HuH-7 (cell line): ENCODE measurements around the gene CAPN2.
"Not testable (repeated sequence)": the region's sequence is repeated elsewhere in the genome, so short reads cannot be mapped to it uniquely, and the experiment has no call there.

Source experiments
- DNase-seq: peaks from one replicate; pipeline ENCODE4 v3.0.0; 2011; ENCODE audit warnings: low spot score

CAPN2 gene

DNA sequence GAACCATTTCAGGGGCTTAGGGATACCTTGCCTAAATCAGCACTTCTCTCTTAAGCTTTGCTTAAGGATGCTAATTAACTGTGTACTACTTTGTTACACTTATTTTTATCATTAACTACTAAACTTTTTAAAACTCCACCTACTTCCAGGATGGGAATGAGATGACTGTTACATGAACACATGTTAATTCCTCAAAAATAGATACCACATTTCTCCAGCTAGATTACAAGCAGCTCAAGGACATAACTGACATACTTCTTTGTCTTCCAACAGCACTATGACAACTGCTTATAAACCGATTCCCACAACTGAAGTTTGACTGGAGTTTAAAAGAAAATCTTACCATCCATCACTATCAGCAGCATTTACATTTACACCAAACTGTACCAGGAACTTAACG lies 79.7 kb downstream of the CAPN2 start:
- no peak for DNase-seq

DNA sequence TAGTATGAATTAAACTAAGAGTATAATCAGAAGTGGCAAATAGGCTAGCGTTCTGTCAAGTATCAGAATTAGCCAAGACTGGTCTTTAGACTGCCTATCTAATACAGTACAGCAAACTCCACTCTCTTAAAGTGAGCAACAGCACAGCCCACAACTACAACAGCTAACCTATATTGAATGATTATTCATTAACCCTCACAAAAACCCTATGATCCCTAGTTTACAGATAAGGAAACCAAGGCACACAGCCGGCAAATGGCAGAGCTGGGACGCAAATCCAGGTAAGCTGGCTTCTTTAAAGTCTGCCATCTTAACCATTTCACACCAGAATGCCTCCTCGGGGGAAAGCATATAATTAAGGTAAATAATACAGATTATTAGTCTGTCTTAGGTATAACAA lies 81.4 kb downstream of the CAPN2 start:
- no peak for DNase-seq

DNA sequence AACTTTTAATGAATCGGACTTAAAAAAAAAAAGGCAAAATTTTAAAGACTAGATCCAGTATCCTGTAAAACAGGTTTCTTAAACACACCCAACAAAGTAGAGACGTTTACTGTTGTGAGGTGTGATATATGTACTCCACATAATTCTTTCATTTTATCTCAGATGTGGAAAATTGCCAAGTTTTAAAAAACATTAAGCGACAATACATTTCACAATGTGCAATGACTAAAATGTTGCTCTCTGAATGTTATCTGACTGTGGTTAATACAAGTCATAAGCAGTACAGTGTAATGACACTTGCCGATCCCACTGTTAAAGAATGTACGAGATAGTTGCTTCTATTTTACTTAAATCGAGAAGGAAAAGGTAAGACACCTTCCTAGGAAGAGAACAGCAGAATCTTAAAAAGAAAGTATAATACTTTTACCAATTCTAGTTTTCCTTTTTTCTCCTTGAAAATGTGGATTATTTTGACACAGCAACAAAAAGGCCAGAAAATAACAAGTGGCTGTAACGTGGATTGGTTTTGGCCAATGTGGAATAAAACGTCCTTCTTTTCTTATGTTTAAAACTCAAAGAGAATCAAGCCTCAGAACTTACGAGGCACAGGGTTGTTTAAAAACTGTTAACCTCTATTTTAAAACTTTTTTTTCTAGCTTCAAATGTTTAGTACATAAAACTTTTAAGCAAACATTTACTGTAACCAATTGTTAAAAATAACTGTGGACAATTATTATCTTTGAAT lies 82.0 kb downstream of the CAPN2 start:
- no peak for DNase-seq

DNA sequence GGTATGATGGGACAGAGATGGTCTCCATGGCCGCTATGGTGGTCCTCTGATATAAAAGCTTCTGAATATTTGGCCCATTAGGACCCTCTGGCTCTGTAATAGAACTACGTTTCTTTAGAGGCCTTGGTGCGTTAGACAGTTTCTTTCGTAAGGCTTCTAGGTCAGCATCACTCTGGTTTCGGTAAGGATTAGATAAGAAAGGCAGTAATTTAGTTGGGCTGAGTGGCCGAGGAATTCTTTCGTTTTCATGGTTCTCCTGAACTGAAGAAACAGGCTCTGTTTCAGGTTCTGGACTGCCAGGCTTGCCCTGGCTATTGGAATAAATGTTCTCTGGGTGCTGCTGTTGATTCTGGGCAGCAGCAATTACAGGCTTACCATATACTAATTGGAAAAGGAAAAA lies 83.9 kb downstream of the CAPN2 start:
- DNase-seq, result no peak

DNA sequence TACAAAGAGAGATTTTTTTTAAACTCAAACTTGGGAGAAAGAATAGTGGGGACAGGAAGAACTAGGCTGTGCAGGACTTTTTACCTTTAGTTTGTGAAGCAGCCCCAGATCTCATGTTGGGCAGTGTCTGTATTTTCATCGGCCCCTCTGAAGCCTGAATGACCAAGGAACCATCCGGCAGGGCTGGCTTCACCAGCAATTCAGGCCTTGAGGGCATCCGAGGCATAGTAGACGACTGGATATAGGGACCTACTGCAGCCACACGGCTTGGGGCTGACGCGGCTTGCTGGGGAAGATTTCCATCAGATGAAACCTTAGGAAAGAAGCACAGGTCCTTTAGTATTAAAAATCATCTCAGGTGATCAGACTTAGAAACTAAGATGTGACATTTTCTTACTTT lies 89.7 kb downstream of the CAPN2 start:
- DNase-seq, result no peak

DNA sequence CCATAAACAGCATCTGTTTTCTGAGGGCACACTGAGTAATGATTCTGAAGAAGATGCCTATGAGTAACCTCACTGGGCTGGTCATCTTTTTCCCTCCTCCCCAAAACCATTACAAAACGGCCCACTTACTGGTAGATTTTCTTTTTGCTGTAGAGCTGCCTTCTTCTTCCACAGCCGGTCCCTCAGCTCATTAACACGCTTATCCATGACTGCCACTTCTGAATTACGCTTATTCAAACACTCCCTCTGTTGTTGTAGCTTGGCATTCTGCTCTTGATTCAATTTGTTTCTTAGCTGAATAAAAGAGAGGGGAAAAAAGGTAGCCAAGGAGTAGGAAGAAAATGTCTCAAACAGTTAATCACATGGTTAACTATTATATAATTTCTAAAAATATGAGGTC lies 90.3 kb downstream of the CAPN2 start:
- no peak for DNase-seq

DNA sequence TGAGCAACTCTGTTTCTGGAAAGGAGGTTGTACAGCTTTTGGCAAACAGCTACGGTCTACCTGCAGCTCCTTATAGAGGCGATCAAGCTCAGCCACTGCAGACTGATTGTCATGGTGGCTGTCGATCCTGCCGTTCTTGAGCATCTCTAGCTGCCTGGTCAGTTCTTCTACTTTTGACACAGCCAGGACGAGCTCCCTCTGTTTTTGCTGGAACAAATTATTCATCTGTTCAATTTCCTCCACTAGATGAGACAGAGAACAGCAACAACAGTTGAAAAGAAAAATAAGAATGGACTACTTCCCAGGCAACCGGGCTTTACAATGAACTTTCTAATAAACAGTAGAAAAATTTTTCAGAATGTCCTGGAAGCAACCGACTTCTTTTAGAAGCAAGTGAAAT lies 90.9 kb downstream of the CAPN2 start:
- DNase-seq, result no peak

DNA sequence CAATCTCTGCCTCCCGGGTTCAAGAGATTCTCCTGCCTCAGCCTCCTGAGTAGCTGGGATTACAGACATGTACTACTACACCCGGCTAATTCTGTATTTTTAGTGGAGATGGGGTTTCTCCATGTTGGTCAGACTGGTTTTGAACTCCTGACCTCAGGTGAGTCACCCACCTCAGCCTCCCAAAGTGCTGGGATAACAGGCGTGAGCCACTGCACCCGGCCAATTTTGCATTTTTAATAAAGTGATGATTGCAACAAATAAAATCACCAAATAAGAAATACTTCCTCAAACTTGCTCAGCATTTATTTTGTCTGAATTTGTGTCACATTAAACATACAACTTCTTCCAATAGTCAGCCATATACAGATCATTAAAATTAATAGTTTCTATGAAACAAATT lies 97.6 kb downstream of the CAPN2 start:
- not testable (repeated sequence) for DNase-seq

DNA sequence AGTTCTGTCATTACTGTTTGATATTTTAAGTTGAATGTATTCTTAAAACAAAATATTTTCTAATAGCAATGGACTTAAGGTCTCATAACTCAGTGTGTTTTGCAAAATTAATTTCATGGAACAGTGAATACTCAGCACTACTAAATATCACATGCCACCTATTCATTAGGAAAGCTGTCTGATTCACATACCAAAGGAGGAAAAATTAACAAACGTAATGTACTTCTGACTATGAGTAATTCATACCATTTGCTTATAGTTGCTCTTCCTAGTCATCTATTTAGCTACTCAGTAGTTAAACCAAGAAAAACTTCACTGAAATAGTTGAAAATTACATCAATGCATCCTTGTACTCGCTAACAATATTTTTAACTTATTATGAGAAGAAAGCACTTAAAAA lies 98.2 kb downstream of the CAPN2 start:
- DNase-seq, result no peak

DNA sequence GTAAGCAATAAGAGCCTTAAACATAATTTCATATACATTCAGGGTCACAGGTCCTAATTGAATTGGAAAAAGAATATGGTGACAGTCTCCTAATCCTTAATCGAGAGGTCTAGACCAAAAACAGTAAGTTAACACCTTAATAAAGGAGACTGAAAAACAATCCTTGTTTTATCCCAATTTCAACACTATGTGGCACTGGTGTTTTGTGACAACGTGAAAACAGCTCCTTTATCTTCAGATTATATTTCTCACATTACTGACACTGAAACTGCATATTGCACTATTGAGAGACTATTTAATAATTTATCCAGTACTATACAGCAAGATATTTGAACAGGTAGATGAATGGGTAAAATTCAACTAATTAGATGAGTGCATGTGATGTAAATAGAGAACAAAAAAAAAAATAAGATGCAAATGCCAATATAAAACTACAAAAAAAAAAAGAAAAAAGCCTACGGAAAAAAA lies 99.3 kb downstream of the CAPN2 start:
- DNase-seq, result no peak

DNA sequence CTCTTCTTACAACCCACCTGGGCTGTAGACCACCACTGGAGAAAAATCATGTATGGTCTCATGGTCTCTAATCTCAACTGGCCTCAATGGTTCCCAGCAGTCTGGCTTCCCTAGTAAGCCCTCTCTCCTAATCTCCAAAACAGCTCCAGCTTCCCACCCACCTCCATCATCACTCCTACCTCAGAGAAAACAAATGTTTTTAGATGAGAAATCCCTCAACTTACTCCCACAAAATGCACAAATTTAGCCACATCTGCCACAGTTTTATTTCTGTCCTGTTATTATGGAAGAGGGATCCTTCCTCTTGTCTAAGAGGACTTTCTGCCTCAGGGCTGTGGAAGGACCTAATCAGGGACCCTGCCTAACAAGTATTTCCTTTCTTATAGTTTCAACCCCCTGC lies 101.3 kb downstream of the CAPN2 start:
- DNase-seq, result no peak

DNA sequence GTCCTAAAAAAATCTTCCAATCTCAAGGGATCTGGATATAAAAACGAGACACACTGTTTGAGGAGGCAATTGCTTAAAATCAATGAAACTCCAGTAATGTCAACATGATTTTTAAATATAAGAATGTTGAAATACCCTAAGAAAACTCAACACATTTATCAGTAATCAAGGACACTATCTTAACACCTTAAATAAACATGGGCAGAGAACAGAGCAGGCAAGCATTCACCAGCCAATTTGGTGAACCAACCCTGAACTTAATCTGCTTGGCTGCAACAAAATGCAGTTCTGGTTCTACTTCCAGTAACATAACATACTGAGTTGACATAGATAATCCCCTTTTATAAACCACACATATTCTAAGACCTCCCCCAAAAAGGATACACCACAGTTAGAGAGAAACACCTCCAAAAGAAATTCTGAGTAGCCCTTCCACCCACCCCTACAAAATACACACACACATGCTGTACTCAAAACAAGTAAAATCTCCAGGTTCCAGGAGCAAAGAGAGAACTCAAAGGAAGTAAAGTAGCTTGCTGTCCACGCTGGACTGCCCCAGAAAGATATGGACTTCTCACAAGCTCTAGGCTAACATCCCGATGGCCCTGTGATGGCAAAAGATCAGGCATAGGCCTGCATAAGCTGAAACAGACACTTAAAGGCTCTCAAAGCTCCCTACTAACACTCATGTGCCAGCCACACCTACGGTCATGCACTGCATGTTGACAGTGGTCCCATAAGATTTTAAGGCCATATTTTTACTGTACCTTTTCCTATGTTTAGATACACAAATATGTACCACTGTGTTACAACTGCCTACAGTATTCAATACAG lies 102.9 kb downstream of the CAPN2 start:
- no peak for DNase-seq

DNA sequence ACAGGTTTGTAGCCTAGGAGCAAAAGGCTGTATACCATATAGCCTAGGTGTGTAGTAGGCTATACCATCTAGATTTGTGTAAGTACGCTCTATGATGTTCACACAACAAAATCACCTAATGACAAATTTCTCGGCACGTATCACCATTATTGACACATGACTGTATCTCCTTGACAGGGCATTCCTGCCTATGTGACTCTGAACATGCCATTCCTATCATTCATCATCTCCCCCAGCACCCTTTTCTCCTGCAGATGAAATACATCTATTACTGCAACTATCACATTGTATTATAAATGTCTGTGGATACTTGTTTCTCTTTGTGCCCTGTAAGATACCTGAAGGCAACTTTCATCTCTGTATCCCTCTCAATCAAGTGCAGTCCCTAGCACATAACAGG lies 103.5 kb downstream of the CAPN2 start:
- no peak for DNase-seq

DNA sequence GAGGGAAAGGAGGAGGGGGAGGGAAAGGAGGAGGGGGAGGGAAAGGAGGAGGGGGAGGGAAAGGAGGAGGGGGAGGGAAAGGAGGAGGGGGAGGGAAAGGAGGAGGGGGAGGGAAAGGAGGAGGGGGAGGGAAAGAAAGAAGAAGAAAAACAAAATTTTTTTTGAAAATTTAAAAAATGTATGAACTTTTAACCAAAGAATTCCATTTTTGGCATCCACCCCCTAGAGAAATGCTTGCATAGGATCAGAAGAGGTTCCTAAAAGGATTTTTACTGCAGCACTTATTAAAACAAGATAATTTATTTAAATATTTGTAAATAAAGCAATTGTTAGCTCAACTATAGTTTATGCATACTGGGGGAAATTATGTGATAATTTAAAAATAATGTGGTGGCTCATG lies 104.9 kb downstream of the CAPN2 start:
- not testable (repeated sequence) for DNase-seq

DNA sequence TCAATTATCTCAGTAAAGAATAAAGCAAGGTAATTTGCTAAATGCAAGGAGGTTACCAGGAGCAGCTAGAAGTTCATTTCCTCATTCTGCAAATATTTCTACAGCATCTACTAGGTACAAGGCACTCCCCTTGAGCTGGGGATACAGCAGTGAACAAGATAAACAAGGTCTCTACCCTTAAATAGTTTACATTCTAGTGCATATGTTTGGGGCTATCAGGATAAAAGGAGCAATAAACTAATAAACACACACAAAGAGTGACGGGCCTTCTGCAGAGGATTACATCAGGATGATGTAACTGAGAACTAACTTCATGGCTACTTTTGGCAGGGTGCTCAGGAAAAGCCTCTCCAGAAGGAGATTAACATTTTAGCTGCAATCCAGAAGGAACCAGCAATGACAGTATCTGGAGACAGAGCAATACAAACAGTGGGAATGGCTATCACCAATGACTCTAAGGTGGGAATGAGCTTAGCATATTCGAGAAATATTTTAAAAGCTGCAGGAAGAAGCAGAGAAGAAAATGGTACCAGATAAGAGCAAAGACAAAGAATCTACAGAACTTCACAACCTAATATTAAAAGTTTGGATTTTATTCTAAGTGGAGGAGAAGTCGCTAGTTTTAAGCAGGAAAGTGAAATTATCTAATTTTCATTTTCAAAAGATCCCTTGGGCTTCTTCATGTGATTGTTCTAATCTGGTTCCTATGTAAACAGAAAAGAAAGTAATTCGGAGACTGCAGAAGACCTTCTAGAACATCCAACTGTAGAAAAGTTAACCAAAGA lies 107.6 kb downstream of the CAPN2 start:
- peak; percentile 44 for DNase-seq

DNA sequence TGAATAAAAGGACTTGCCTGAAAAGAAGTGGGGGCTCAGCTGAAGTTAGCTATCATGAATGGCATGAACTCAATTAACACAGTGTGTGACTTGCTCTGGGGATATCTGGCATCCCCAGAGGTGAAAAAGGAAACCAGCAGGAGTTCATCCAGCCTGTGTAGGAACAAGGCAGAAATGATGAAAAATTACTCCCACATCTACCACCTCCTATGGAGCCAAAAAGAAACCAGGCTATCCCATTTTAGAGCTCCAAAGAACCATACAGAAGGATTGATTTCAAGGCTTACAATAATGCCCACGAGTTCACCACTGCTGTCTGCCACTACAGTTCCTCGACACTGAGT lies 108.1 kb downstream of the CAPN2 start:
- no peak for DNase-seq

DNA sequence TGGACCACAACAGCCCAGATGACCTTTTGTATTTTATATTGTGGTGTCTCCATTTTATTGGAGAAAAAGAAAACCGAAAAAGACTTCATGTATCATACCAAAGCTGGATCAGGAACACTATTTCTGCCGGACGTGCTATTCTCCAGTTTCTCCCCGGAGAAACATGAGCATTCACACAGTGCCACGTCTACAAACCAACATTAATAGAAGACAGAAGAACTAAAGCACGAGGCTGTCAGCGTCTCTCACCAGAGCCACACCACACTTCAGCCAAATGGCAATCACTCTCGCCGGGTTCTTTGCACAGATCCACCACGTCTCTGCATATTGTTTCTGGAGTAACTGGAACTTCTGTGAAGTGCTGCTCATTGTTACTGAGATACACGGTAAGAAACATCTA lies 108.6 kb downstream of the CAPN2 start:
- DNase-seq, result no peak

DNA sequence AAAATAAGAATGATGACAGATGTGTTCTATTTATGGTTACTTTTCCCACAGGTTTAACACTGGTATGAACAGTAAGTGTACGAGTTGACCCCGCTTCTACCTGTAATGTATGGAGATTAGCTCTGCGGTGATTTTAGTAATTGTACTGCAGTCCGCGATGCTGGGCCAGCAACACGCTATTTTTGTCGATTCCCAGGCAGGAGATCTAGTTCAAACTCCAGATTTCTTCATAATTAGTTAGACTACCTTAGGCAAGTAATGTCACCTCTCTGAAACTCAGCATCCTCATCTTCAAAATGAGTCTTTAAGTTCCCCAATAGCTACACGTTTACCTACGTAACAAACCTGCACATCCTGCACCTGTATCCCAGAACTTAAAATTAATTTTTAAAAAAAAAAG lies 111.9 kb downstream of the CAPN2 start:
- DNase-seq, result no peak

DNA sequence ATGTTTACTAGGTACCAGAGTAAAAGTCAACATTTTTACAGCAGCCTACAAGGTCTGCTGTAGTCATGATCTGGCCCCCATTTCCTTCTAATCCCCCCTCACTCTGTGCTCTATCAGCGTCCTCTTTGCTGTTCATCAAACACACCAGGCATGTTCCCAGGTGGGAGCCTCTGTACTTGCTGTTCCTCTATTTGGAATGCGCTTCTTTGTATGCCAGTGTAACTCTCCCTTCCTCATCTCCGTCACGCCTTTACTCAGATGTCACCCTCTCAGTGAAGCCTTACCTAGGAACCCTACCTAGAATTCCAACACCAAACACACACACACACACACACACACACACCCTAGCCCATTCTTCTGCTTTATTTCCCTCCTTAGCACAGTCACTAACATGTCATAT lies 112.4 kb downstream of the CAPN2 start:
- DNase-seq, result no peak
